Iris pigment epithelial cell (primary cell): ENCODE measurements around the gene SPAG6.
A peak's percentile ranks its signal among the peaks of the same experiment; 100 is the strongest.

Source experiments
- DNase-seq: peaks from one replicate; pipeline ENCODE4 v3.0.0-alpha.2; 2011; ENCODE audit warnings: low read depth

SPAG6 gene

DNA sequence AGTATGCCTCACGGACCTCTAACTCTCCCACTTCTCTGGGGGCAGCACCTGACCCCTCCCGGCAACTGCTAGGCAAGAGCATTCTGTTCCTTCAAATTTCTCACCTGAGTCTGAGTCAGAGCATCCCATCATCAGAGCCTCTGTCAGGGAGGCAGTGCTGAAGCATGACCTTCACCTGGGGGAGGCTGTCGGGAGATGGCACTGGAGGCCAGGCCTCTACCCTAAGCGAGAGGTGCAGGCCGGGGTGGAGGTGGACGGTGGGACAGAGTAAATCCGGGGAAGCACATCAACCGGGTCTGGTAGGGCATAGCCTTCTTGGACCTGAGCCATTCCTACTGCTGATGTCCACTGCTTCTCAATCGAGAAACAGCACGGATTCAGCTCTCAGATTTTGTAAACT, 90.4 kb downstream of the SPAG6 start:
- no peak for DNase-seq

GRCh38 chr10:22436526-22436892, 91.2 kb downstream of the SPAG6 start:
- no peak for DNase-seq

DNA sequence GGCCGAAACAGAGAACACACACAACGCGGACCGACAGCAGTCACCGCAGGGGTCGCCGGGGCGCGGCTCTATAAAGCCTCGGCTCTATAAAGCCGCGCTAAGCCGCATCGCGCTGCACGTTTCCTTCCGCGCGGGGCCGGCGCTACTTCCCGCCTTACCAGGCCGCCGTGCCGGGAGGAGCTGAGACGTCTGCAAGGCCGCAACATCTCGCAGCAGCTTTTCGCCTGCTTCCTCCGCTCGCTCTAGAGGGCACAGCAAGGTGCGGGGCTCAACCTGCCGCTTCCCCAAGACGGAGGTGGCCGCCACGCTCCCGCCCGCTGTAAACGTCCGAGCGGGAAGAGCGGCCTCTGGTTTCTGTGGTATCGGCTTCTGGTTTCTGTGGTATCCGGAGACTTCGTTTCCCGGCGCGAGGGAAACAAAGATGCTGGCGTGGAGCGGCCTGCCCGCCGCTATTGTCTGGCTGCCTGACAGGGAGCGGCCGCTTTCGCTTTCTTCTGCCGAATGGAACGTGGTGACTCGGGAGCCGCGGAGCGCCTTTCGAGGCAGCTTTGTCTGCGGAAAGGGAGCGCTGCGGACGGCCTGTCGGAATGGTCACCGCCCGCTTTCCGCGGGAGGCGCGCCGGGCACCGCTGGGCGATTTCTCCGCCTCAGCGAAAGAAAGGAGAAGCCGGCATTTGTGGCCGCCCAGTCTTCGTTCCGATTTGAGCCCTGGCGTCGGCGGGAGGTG, 91.8 kb downstream of the SPAG6 start:
- peak; percentile 95 for DNase-seq

GRCh38 chr10:22437620-22438588, 92.6 kb downstream of the SPAG6 start:
- DNase-seq: peak; percentile 41

- no peak for DNase-seq
These were observed 93.4 kb downstream of the SPAG6 start for GRCh38 chr10:22438711-22439110.

GRCh38 chr10:22442063-22442462, 96.8 kb downstream of the SPAG6 start:
- DNase-seq: no peak

DNA sequence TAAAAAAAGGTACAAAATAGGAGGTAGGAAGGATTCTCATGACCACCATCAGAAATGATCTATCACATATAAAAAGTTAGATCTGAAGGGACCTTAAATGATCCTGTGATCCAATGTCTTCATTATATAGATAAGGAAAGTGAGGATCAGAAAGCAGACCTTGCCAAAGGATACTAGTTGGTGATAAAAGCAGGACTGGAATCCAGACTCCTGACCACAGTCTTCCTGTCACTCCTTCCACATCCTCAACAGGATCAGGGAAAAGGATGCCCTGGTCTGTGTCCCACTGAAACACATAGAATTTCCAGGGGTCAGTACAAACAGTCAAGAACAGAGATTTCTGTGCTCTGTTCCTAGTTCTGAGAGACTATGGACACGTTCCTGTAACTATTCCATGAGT, 97.2 kb downstream of the SPAG6 start:
- DNase-seq: no peak

GRCh38 chr10:22443175-22443901, 98.0 kb downstream of the SPAG6 start:
- DNase-seq: no peak

- no peak for DNase-seq
These were observed 99.0 kb downstream of the SPAG6 start for GRCh38 chr10:22444219-22444788.

- no peak for DNase-seq
These were observed 100.2 kb downstream of the SPAG6 start for GRCh38 chr10:22445495-22445894.

DNA sequence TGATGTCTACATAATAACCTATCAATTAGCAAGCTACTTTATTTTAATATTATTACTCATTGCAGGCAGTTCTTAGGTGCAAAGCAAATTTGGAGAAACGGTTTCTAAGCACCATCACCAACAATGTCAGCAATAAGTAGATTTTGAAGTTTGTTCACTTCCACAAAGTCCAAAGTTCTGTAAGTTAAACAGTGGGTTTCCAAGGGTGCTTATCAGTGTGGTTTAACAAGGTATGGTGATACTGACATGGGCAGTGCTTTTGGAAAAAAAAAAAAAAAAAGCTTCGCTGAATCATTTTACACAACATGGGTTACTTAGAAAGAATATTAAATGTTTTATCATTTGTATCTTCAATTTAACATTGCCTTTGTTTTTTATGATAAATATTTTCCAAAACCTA, 101.8 kb downstream of the SPAG6 start:
- no peak for DNase-seq

DNA sequence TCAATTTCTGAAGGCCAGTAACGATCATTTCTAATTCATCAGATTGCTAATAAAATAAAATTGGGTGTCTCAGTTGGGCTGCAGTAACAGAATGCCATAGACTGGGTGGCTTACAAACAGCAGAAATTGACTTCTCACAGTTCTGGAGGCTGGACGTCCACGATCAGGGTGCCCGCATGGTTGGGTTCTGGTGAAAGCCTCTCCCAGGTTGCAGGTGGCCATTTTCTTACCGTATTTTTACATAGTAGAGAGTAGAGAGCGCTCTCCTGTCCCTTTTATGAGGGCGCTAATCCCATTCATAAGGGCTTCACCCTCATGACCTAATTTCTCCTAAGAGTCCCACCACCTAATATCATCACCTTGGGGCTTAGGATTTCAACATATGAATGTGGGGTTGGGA, 106.0 kb downstream of the SPAG6 start:
- no peak for DNase-seq

GRCh38 chr10:22453320-22453719, 108.0 kb downstream of the SPAG6 start:
- DNase-seq: no peak

DNA sequence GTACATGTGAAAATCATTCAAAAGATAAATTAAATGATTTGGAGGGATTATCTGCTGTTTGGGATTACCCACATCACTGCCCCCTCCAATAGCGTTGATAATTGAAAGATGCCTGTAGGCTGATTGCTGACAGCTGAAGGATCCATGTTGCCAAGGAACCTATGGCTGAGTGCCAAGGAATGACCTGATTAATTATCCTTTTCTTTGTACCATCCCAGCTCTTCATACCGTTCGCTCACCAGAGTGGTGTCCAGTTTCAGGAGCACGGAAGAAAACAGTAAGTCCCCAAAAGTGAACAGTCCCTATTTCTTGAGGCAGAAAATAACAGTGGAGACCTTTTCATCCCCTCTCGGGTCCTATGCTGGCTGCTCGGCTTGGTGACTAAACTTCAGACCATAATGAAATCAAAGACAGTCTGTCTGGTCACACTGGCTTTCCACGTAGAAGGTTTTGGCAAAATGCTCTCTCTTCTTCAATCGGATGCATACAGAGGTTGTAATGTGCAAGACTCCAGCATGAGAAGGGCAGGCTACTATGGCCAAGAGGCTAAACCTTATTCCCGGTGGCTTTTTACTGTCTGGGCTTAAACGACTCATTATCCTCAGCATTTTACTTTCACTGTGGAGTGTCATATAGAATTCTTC, 108.8 kb downstream of the SPAG6 start:
- DNase-seq: no peak

DNA sequence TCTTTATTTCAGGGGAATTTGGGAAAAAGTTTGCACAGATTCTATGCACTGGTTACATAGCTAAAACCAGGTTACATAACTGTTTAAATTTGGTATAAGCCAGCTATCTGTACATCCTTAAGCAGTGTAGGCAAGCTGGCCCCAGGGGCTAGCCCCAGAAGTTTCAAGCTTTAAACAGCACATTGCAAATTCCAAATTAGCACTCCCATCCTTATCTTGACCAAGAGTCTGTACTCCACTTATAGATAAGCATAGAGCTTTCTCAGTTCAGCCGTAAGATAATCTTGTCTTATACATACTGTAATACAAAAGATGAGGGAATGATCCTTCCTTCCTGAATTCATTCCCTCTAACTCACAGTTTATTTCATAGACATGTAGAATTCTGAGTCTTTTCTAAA, 109.3 kb downstream of the SPAG6 start:
- DNase-seq: no peak

DNA sequence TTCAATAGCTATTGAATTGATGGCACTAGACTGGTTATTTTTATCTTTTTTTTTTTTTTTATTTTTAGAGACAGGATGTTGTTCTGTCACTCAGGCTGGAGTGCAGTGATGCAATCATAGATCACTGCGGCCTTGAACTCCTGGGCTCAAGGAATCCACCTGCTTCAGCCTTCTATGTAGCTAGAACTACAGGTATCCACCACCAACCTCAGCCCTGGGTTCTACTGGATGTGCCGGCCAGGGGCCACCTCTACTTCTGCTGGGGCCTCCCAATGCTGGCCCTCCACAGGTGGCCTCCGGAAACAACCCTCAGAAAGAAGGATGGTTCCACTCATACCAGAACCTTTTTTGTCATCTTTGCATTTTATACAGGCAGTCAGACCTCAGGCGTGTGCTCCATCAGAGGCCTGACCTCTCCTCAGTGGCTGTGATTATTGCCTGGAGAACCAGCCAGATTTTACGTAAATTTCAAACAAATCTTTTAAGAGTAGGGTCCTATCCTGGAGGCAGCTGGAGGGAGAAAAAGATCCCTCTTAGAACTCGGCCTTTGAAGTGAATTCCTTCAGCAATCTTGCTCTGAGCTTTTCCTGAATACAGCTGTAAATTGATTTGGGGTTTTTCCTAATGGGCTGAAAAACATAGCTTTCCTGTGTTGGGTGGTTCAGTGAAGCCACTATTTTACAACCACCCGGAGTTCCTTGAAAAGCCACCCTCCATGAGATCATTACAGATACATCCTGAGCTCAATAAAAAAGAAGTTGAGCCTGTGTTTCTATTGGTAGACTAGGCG, 110.0 kb downstream of the SPAG6 start:
- no peak for DNase-seq

- DNase-seq: no peak
These were observed 111.2 kb downstream of the SPAG6 start for GRCh38 chr10:22456486-22456885.

DNA sequence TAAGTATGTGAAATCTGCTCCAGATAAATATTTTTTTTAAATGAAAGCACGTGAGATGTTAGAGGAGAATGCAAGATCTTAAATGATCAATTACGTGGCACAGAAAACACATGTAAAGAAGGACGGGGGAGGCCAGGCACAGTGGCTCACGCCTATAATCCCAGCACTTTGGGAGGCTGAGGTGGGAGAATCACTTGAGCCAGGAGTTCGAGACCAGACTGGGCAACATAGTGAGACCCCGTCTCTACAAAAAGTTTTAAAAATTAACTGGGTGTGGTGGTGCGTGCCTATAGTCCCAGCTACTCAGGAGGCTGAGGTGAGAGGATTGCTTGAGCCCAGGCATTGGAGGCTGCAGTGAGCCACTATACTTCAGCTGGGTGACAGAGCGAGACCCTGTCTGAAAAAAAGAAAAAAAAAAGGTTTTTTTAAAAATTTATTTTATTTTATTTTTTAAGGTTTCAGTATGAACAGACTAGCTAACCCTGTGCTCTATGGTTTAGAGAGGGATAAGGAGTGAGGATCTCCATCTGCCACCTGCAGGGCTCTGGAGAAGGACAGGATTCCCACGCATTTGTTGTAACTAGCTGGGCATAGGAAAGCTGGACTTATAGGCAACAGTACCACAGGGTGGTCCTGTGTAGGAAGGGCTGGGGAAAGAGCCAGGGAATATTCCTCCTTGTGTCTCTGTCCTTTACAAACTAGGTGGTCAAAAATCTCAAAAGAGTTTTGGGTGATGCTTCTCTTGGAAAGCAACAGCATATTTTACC, 113.2 kb downstream of the SPAG6 start:
- no peak for DNase-seq

- DNase-seq: no peak
These were observed 114.2 kb downstream of the SPAG6 start for GRCh38 chr10:22459496-22459895.

- DNase-seq: no peak
These were observed 114.8 kb downstream of the SPAG6 start for GRCh38 chr10:22460101-22460500.
